Stimulated activated CD8-positive, alpha-beta memory T cell treated with anti-CD3 and anti-CD28 coated beads, Interleukin-7, amount 100 ng/mL, for 48 hours (primary cell): ENCODE data around the gene PDZK1.
"Not testable (repeated sequence)": the region's sequence is repeated elsewhere in the genome, so short reads cannot be mapped to it uniquely, and the experiment has no call there.

Source experiments
- DNase-seq, 2 donors: peaks; one replicate each; pipeline ENCODE4 v3.0.0-alpha.2; 2020; ENCODE audit warnings: low read depth in 1 of 2; ENCODE audit errors: extremely low read depth in 1 of 2

The PDZK1 gene

GRCh38 chr1:145711213-145711651 is 4.1 kb upstream of the PDZK1 start:
- no peak for DNase-seq

GRCh38 chr1:145710291-145711027 is 3.3 kb upstream of the PDZK1 start:
- no peak for DNase-seq

GRCh38 chr1:145708063-145708462 is 895 bp upstream of the PDZK1 start:
- DNase-seq: no peak

- no peak for DNase-seq
These were observed 993 bp downstream of the PDZK1 start for GRCh38 chr1:145706086-145706664.

GRCh38 chr1:145705622-145706021 is 1.5 kb downstream of the PDZK1 start:
- DNase-seq: no peak

GRCh38 chr1:145702826-145703225 is 4.3 kb downstream of the PDZK1 start:
- DNase-seq: no peak

- DNase-seq: no peak
These were observed 5.1 kb downstream of the PDZK1 start for GRCh38 chr1:145702052-145702451.

- no peak for DNase-seq
These were observed 5.8 kb downstream of the PDZK1 start for GRCh38 chr1:145701306-145701862.

GRCh38 chr1:145696630-145696960 is 10.6 kb downstream of the PDZK1 start:
- DNase-seq: no peak

- no peak for DNase-seq
These were observed 11.1 kb downstream of the PDZK1 start for GRCh38 chr1:145695821-145696629.

- no peak for DNase-seq
These were observed 14.3 kb downstream of the PDZK1 start for GRCh38 chr1:145692785-145693443.

GRCh38 chr1:145690587-145691558 is 16.3 kb downstream of the PDZK1 start:
- DNase-seq: no peak

- no peak for DNase-seq
These were observed 17.2 kb downstream of the PDZK1 start for GRCh38 chr1:145689922-145690321.

GRCh38 chr1:145688924-145689323 is 18.2 kb downstream of the PDZK1 start:
- no peak for DNase-seq

- no peak for DNase-seq
These were observed 18.8 kb downstream of the PDZK1 start for GRCh38 chr1:145688328-145688727.

GRCh38 chr1:145686078-145686477 is 21.1 kb downstream of the PDZK1 start:
- DNase-seq: not testable (repeated sequence)

- not testable (repeated sequence) for DNase-seq
These were observed 22.3 kb downstream of the PDZK1 start for GRCh38 chr1:145684858-145685257.

- not testable (repeated sequence) for DNase-seq
These were observed 34.0 kb downstream of the PDZK1 start for GRCh38 chr1:145673217-145673616.

- not testable (repeated sequence) for DNase-seq
These were observed 36.0 kb downstream of the PDZK1 start for GRCh38 chr1:145670995-145671745.
